Adrenal gland (tissue), 5 donors: ENCODE results near the gene HELZ2.

Source experiments
- POLR2A ChIP-seq, 2 donors: fragments of 450-650 bp; IDR thresholded peaks; one replicate each; pipeline ENCODE4 v1.6.1; 2017; ENCODE audit warnings: antibody characterized with exemption in 2 of 2, mild to moderate bottlenecking in 2 of 2, moderate library complexity in 1 of 2
- TF ChIP-seq, protein P1 (sequence below), 6 experiments: fragments of 450-650 bp in 4 of 6; fragments of 200-600 bp in 2 of 6; sonication (generic) in 1 of 6; IDR thresholded peaks; 1 replicate in 5 of 6; 2 replicates in 1 of 6; pipeline versions ENCODE4 v1.5.1 to v1.8.0; 2016 to 2021; ENCODE audit warnings: antibody characterized with exemption in 6 of 6, mild to moderate bottlenecking in 2 of 6, moderate library complexity in 1 of 6
- donor health status: DM: no; HTN: no; CAD: no.

DNA sequence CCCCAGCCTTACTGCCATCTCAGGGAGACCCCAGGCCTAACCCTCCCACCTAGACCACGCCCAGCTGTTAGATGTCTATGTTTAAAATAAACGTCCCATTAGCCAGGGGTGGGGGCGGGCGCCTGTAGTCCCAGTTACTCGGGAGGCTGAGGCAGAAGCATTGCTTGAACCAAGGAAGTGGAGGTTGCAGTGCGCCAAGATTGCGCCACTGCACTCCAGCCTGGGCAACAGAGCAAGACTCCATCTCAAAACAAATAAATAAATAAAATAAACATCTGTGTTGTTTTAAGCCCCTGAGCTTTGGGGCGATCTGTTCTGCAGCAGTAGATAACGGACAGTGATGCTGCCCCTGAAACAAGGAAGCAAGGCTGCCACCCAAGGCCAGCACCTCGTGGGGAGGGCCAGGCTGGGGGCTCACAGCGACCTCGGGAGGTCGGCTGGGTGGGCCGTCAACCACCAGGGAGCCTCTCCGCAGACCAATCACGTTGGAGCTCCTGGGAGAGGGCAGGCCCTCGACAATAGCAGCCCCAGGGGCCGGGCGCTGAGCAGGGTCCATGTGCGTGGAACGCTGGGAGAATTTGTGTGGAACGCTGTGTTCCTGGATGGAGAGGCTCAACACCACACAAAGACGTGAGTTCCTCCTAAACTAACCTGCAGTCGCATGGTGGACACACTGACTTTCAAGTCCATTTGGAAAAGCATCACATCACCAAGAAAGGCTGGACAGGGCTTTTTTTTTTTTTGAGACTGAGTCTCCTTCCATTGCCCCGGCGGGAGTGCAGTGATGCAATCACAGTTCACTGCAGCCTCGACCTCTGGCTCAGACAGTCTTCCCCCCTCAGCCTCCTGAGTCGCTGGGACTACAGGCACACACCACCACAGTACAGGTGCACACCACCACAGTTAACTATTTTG is 1.0 kb upstream of the HELZ2 start:
- TF ChIP-seq, protein P1, sequence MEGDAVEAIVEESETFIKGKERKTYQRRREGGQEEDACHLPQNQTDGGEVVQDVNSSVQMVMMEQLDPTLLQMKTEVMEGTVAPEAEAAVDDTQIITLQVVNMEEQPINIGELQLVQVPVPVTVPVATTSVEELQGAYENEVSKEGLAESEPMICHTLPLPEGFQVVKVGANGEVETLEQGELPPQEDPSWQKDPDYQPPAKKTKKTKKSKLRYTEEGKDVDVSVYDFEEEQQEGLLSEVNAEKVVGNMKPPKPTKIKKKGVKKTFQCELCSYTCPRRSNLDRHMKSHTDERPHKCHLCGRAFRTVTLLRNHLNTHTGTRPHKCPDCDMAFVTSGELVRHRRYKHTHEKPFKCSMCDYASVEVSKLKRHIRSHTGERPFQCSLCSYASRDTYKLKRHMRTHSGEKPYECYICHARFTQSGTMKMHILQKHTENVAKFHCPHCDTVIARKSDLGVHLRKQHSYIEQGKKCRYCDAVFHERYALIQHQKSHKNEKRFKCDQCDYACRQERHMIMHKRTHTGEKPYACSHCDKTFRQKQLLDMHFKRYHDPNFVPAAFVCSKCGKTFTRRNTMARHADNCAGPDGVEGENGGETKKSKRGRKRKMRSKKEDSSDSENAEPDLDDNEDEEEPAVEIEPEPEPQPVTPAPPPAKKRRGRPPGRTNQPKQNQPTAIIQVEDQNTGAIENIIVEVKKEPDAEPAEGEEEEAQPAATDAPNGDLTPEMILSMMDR (IDR thresholded peaks at IDR 0.05), result no peak
- no peak for TF ChIP-seq POLR2A (IDR thresholded peaks at IDR 0.05)
